HepG2 (cell line): Measurements from ENCODE around the gene GYS1. TPM values are rescaled to one million over a fixed set of nuclear protein-coding genes. Genes with fewer than 3 reads are reported as not detected.
A peak's percentile ranks its signal among the peaks of the same experiment; 100 is the strongest.

Experiments used
- BORCS8-MEF2B ChIP-seq: sonication (generic); formaldehyde crosslinking; IDR thresholded peaks from 2 replicates; pipeline ENCODE4 v1.8.0; 2022; ENCODE audit warnings: mild to moderate bottlenecking, missing genetic modification reagents
- CEBPG ChIP-seq: IDR thresholded peaks from 2 replicates; pipeline ENCODE4 v1.6.1; 2016
- ELF4 ChIP-seq: sonication (generic); formaldehyde crosslinking; IDR thresholded peaks from 2 replicates; pipeline ENCODE4 v1.5.0; 2020; ENCODE audit warnings: missing genetic modification reagents, mild to moderate bottlenecking, moderate library complexity, borderline replicate concordance
- FOXJ3 ChIP-seq: sonication (generic); formaldehyde crosslinking; IDR thresholded peaks from 2 replicates; pipeline ENCODE4 v1.4.0; 2020; ENCODE audit warnings: missing genetic modification reagents, mild to moderate bottlenecking, borderline replicate concordance
- KAT7 ChIP-seq: IDR thresholded peaks from 2 replicates; pipeline ENCODE4 v1.6.1; 2018; ENCODE audit warnings: borderline replicate concordance, missing compliant biosample characterization
- REPIN1 ChIP-seq: sonication (generic); formaldehyde crosslinking; IDR thresholded peaks from 2 replicates; pipeline ENCODE4 v1.8.0; 2022; ENCODE audit warnings: missing genetic modification reagents, low read depth, mild to moderate bottlenecking, borderline replicate concordance
- SNAPC2 ChIP-seq: sonication (generic); formaldehyde crosslinking; IDR thresholded peaks from 2 replicates; pipeline ENCODE4 v1.8.1; 2022; ENCODE audit warnings: mild to moderate bottlenecking, missing genetic modification reagents
- ZKSCAN1 ChIP-seq: fragments of 150-350 bp; IDR thresholded peaks from 2 replicates; pipeline ENCODE4 v1.6.1; 2014; ENCODE audit warnings: low read length
- ZNF256 ChIP-seq: sonication (generic); formaldehyde crosslinking; conservative IDR thresholded peaks from 2 replicates; pipeline ENCODE4 v1.4.0; 2020; ENCODE audit warnings: missing genetic modification reagents
- ZNF747 ChIP-seq: sonication (generic); formaldehyde crosslinking; IDR thresholded peaks from 2 replicates; pipeline ENCODE4 v1.8.1; 2023; ENCODE audit warnings: missing genetic modification reagents, mild to moderate bottlenecking, borderline replicate concordance
- ZNF883 ChIP-seq: sonication (generic); formaldehyde crosslinking; IDR thresholded peaks from 2 replicates; pipeline ENCODE4 v1.5.1; 2020; ENCODE audit warnings: mild to moderate bottlenecking, missing genetic modification reagents; ENCODE audit errors: not compliant biosample characterization
- polyA plus RNA-seq, 8 experiments: library from polyadenylated mRNA; depleted of rRNA in 3 of 8; stranded (reverse) in 7 of 8; unstranded in 1 of 8; fragments of >200 nt; fragmentation: Illumina TruSeq in 4 of 8; extraction: Trizol in 4 of 8; gene quantifications; 2 replicates each; pipeline versions ENCODE4 v1.2.1 to v1.2.3, GENCODE V29; 2011 to 2016; ENCODE audit warnings: low read depth in 4 of 8, missing spikeins in 1 of 8, mixed read lengths in 1 of 8; ENCODE audit not compliant: insufficient read depth in 1 of 8
- total RNA-seq, 5 experiments: library from RNA; depleted of rRNA; stranded (reverse); fragments of >200 nt; fragmentation: Illumina TruSeq; extraction: Trizol; gene quantifications; 2 replicates each; pipeline ENCODE4 v1.2.3, GENCODE V29; 2016; ENCODE audit warnings: low read depth in 1 of 5
- TF ChIP-seq, protein P1 (sequence below): sonication (generic); formaldehyde crosslinking; IDR thresholded peaks from 2 replicates; pipeline ENCODE4 v1.5.0; 2020; ENCODE audit warnings: mild to moderate bottlenecking, missing genetic modification reagents, borderline replicate concordance
- TF ChIP-seq, protein P2 (sequence below): sonication (generic); formaldehyde crosslinking; IDR thresholded peaks from 2 replicates; pipeline ENCODE4 v1.4.0; 2020; ENCODE audit warnings: mild to moderate bottlenecking, missing genetic modification reagents
- TF ChIP-seq, protein P3 (sequence below): sonication (generic); formaldehyde crosslinking; IDR thresholded peaks from 2 replicates; pipeline ENCODE4 v1.4.0; 2020; ENCODE audit warnings: mild to moderate bottlenecking, missing genetic modification reagents, borderline replicate concordance
- TF ChIP-seq, protein P4 (sequence below): conservative IDR thresholded peaks from 2 replicates; pipeline ENCODE4 v1.6.1; 2018; ENCODE audit warnings: missing genetic modification reagents
- TF ChIP-seq, protein P5 (sequence below): IDR thresholded peaks from 2 replicates; pipeline ENCODE4 v1.6.1; 2016; ENCODE audit warnings: low read depth, borderline replicate concordance

The GYS1 gene
- total and polyA plus RNA-seq, 2 of the 13 experiments (the other 11 are each of a cell fraction or from before 2014, with no cell fraction given), result 18.4 to 42.1 TPM

DNA sequence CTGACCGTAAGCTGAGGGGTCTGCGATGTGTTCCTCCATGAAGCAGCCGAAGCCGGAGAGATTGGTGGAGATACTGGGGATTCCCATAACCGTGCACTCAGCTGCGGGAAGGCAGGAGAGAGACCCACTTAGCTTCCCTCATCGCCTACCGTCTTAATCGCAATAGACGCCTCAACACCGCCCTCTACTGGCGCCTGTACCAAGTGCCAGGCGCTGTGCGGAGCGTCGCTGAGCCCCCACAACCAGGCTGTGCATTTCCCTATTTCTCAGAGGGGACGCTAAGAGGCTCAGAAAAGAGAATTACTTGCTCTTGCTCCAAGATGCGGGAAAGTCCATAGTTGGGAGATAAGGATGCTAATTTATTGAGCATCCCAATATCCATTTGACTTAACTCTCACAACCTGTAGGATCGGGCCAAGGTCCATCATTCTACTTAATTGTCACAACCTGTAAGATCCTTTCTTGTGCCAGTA, 22.1 kb downstream of the GYS1 start (continued):
- TF ChIP-seq, protein P1, sequence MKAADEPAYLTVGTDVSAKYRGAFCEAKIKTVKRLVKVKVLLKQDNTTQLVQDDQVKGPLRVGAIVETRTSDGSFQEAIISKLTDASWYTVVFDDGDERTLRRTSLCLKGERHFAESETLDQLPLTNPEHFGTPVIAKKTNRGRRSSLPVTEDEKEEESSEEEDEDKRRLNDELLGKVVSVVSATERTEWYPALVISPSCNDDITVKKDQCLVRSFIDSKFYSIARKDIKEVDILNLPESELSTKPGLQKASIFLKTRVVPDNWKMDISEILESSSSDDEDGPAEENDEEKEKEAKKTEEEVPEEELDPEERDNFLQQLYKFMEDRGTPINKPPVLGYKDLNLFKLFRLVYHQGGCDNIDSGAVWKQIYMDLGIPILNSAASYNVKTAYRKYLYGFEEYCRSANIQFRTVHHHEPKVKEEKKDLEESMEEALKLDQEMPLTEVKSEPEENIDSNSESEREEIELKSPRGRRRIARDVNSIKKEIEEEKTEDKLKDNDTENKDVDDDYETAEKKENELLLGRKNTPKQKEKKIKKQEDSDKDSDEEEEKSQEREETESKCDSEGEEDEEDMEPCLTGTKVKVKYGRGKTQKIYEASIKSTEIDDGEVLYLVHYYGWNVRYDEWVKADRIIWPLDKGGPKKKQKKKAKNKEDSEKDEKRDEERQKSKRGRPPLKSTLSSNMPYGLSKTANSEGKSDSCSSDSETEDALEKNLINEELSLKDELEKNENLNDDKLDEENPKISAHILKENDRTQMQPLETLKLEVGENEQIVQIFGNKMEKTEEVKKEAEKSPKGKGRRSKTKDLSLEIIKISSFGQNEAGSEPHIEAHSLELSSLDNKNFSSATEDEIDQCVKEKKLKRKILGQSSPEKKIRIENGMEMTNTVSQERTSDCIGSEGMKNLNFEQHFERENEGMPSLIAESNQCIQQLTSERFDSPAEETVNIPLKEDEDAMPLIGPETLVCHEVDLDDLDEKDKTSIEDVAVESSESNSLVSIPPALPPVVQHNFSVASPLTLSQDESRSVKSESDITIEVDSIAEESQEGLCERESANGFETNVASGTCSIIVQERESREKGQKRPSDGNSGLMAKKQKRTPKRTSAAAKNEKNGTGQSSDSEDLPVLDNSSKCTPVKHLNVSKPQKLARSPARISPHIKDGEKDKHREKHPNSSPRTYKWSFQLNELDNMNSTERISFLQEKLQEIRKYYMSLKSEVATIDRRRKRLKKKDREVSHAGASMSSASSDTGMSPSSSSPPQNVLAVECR, result no peak; the same call in 1 of the 2 replicates
- no peak for TF ChIP-seq ZKSCAN1
- no peak for TF ChIP-seq ZNF747 (CRISPR knock-in tag)
- TF ChIP-seq, protein P2, sequence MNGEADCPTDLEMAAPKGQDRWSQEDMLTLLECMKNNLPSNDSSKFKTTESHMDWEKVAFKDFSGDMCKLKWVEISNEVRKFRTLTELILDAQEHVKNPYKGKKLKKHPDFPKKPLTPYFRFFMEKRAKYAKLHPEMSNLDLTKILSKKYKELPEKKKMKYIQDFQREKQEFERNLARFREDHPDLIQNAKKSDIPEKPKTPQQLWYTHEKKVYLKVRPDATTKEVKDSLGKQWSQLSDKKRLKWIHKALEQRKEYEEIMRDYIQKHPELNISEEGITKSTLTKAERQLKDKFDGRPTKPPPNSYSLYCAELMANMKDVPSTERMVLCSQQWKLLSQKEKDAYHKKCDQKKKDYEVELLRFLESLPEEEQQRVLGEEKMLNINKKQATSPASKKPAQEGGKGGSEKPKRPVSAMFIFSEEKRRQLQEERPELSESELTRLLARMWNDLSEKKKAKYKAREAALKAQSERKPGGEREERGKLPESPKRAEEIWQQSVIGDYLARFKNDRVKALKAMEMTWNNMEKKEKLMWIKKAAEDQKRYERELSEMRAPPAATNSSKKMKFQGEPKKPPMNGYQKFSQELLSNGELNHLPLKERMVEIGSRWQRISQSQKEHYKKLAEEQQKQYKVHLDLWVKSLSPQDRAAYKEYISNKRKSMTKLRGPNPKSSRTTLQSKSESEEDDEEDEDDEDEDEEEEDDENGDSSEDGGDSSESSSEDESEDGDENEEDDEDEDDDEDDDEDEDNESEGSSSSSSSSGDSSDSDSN (CRISPR knock-in tag), result 0 out of 2 replicates have a peak, but pooled peaks have one; percentile 35
- 0 out of 2 replicates have a peak, but pooled peaks have one; percentile 25 for TF ChIP-seq BORCS8-MEF2B
- TF ChIP-seq, protein P3, sequence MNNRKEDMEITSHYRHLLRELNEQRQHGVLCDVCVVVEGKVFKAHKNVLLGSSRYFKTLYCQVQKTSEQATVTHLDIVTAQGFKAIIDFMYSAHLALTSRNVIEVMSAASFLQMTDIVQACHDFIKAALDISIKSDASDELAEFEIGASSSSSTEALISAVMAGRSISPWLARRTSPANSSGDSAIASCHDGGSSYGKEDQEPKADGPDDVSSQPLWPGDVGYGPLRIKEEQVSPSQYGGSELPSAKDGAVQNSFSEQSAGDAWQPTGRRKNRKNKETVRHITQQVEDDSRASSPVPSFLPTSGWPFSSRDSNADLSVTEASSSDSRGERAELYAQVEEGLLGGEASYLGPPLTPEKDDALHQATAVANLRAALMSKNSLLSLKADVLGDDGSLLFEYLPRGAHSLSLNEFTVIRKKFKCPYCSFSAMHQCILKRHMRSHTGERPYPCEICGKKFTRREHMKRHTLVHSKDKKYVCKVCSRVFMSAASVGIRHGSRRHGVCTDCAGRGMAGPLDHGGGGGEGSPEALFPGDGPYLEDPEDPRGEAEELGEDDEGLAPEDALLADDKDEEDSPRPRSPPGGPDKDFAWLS (CRISPR knock-in tag), result no peak
- 0 out of 2 replicates have a peak, but pooled peaks have one; percentile 53 for TF ChIP-seq SNAPC2 (CRISPR knock-in tag)
- no peak for TF ChIP-seq CEBPG (CRISPR knock-in tag)
- TF ChIP-seq ZNF883 (CRISPR knock-in tag), result no peak
- TF ChIP-seq, protein P4, sequence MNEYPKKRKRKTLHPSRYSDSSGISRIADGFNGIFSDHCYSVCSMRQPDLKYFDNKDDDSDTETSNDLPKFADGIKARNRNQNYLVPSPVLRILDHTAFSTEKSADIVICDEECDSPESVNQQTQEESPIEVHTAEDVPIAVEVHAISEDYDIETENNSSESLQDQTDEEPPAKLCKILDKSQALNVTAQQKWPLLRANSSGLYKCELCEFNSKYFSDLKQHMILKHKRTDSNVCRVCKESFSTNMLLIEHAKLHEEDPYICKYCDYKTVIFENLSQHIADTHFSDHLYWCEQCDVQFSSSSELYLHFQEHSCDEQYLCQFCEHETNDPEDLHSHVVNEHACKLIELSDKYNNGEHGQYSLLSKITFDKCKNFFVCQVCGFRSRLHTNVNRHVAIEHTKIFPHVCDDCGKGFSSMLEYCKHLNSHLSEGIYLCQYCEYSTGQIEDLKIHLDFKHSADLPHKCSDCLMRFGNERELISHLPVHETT, result no peak
- TF ChIP-seq REPIN1, result peak; percentile 40; the same call in 1 of the 2 replicates
- TF ChIP-seq ELF4 (CRISPR knock-in tag), result no peak
- no peak for TF ChIP-seq KAT7 (CRISPR knock-in tag)
- TF ChIP-seq, protein P5, sequence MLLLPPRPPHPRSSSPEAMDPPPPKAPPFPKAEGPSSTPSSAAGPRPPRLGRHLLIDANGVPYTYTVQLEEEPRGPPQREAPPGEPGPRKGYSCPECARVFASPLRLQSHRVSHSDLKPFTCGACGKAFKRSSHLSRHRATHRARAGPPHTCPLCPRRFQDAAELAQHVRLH (CRISPR knock-in tag), result 0 out of 2 replicates have a peak, but pooled peaks have one; percentile 24
- TF ChIP-seq FOXJ3 (CRISPR knock-in tag), result no peak
- TF ChIP-seq ZNF256 (CRISPR knock-in tag), result no peak
